Tibial artery (tissue), 4 donors: ENCODE measurements around the gene COL4A3.

Experiments
- DNase-seq, 2 donors: peaks; one replicate each; pipeline ENCODE4 v3.0.0-alpha.2; 2019
- H3K27ac ChIP-seq, 2 donors: fragments of 200-600 bp; sonication (generic) in 1 of 2; 1 replicate in 1 of 2; 2 replicates in 1 of 2; pipeline ENCODE4 v1.5.1; 2018 to 2019; ENCODE audit warnings: mild to moderate bottlenecking in 1 of 2
- H3K27me3 ChIP-seq, 2 donors: fragments of 200-600 bp; sonication (generic) in 1 of 2; one replicate each; pipeline versions ENCODE4 v1.5.1 to v1.6.0; 2016 to 2019
- H3K36me3 ChIP-seq, 3 donors: fragments of 200-600 bp; sonication (generic) in 2 of 3; one replicate each; pipeline ENCODE4 v1.5.1; 2016 to 2019; ENCODE audit warnings: mild to moderate bottlenecking in 2 of 3
- H3K4me1 ChIP-seq, 4 donors: fragments of 200-600 bp; sonication (generic) in 2 of 4; 1 replicate in 3 of 4; 2 replicates in 1 of 4; pipeline ENCODE4 v1.5.1; 2016 to 2019
- H3K4me3 ChIP-seq, 2 donors: fragments of 200-600 bp; sonication (generic) in 1 of 2; 1 replicate in 1 of 2; 2 replicates in 1 of 2; pipeline ENCODE4 v1.5.1; 2018 to 2019; ENCODE audit warnings: mild to moderate bottlenecking in 2 of 2
- H3K9me3 ChIP-seq, 3 donors: fragments of 200-600 bp; sonication (generic) in 1 of 3; one replicate each; pipeline ENCODE4 v1.5.1; 2016 to 2019
- CTCF ChIP-seq, 2 experiments: fragments of 200-600 bp in 1 of 2; fragments of 450-650 bp in 1 of 2; IDR thresholded peaks; one replicate each; pipeline ENCODE4 v1.5.1; 2017 to 2019; ENCODE audit warnings: antibody characterized with exemption in 2 of 2, mild to moderate bottlenecking in 1 of 2, moderate library complexity in 1 of 2
- intact Hi-C: fragments of 100-400 bp; cut with DNase I; formaldehyde crosslinking; loops from one replicate; pipeline ENCODE4 v1.15.0; 2023; ENCODE audit warnings: low total_unique reads

The COL4A3 gene

GRCh38 chr2:227311861-227312506, 147.6 kb downstream of the COL4A3 start:
- H3K36me3 ChIP-seq = no peaks in the 10 kb centered on the region
- no peak for DNase-seq
- no peak for TF ChIP-seq CTCF (IDR thresholded peaks at IDR 0.05)
- H3K9me3 ChIP-seq = no peaks in the 10 kb centered on the region
- intact Hi-C loops = no loop called here
- H3K4me3 ChIP-seq = no peak overlapping the region
- H3K4me1 ChIP-seq = no peaks in the 10 kb centered on the region
- H3K27me3 ChIP-seq = no peaks in the 10 kb centered on the region
- no peak overlapping the region for H3K27ac ChIP-seq

GRCh38 chr2:227312579-227312978, 148.2 kb downstream of the COL4A3 start:
- Histone ChIP-seq H3K4me3 (no peak overlapping the region), H3K36me3 (no peaks in the 10 kb centered on the region), H3K9me3 (no peaks in the 10 kb centered on the region), H3K27me3 (no peaks in the 10 kb centered on the region), H3K27ac (no peak overlapping the region), H3K4me1 (no peaks in the 10 kb centered on the region)
- TF ChIP-seq CTCF (IDR thresholded peaks at IDR 0.05) = no peak
- DNase-seq = no peak
- intact Hi-C loops = no loop called here

- Histone ChIP-seq H3K9me3 (no peaks in the 10 kb centered on the region), H3K27ac (no peak overlapping the region), H3K36me3 (no peaks in the 10 kb centered on the region), H3K27me3 (no peaks in the 10 kb centered on the region), H3K4me1 (no peaks in the 10 kb centered on the region), H3K4me3 (no peak overlapping the region)
- intact Hi-C loops = no loop called here
- TF ChIP-seq CTCF (IDR thresholded peaks at IDR 0.05) = no peak
- DNase-seq = no peak
These were observed 148.9 kb downstream of the COL4A3 start for GRCh38 chr2:227313310-227313709.

- no peak overlapping the region for H3K27ac ChIP-seq
- DNase-seq = no peak
- no peaks in the 10 kb centered on the region for H3K27me3 ChIP-seq
- no peaks in the 10 kb centered on the region for H3K4me1 ChIP-seq
- H3K4me3 ChIP-seq = no peak overlapping the region
- TF ChIP-seq CTCF (IDR thresholded peaks at IDR 0.05) = no peak
- intact Hi-C loops = no loop called here
- H3K9me3 ChIP-seq = no peaks in the 10 kb centered on the region
- no peaks in the 10 kb centered on the region for H3K36me3 ChIP-seq
These were observed 153.4 kb downstream of the COL4A3 start for GRCh38 chr2:227317834-227318233.

GRCh38 chr2:227320305-227321094, 156.1 kb downstream of the COL4A3 start:
- no peaks in the 10 kb centered on the region for H3K9me3 ChIP-seq
- H3K27me3 ChIP-seq = no peaks in the 10 kb centered on the region
- TF ChIP-seq CTCF (IDR thresholded peaks at IDR 0.05) = no peak
- no peaks in the 10 kb centered on the region for H3K36me3 ChIP-seq
- H3K4me3 ChIP-seq = no peak overlapping the region
- peaks cover 0 to 9% (median 2%) of the 10 kb centered on the region in 4 donors for H3K4me1 ChIP-seq
- intact Hi-C loops = no loop called here
- DNase-seq = no peak
- H3K27ac ChIP-seq = no peak overlapping the region
